ENCODE data around the gene OR2G3. TPM values are rescaled to one million over a fixed set of nuclear protein-coding genes. Genes with fewer than 3 reads are reported as not detected.

The OR2G3 gene
- total and polyA plus RNA-seq, 2 donors (not counting 3 experiments of a cell fraction or from before 2014, with no cell fraction given): not detected

GRCh38 chr1:247614625-247615024 is 9.2 kb downstream of the OR2G3 start:
- Histone ChIP-seq H3K9me3 (replicated peaks; ENCODE audit: control insufficient read depth, insufficient read depth, low read length) (peaks cover 2% of the 10 kb centered on the region), H3K4me3 (replicated peaks in 1 of 3; ENCODE audit: insufficient read depth in 1 of 3, low read depth in 1 of 3, low read length in 3 of 3) (no peak overlapping the region), H3K4me2 (ENCODE audit: insufficient read depth, low read length) (no peak overlapping the region), H3K27me3 (ENCODE audit: control insufficient read depth in 2 of 2, insufficient read depth in 2 of 2, low read length in 2 of 2) (no peaks in the 10 kb centered on the region), H3K9me1 (replicated peaks; ENCODE audit: control insufficient read depth, extremely low read depth, insufficient read depth, low read length) (no peaks in the 10 kb centered on the region), H3K36me3 (ENCODE audit: control insufficient read depth in 2 of 2, extremely low read depth in 1 of 2, insufficient read depth in 2 of 2, low read length in 2 of 2) (no peaks in the 10 kb centered on the region), H3K79me2 (ENCODE audit: control insufficient read depth, insufficient read depth, low read length) (no peaks in the 10 kb centered on the region), H2AFZ (ENCODE audit: low read depth, low read length) (no peak overlapping the region), H3K4me1 (ENCODE audit: control insufficient read depth, extremely low read depth, insufficient read depth, low read length) (no peaks in the 10 kb centered on the region), H3K27ac (ENCODE audit: insufficient read depth, low read depth, low read length) (no peak overlapping the region), H3K9ac (replicated peaks; ENCODE audit: extremely low read depth, insufficient read depth, low read length) (no peak overlapping the region), H4K20me1 (replicated peaks; ENCODE audit: control insufficient read depth, extremely low read depth, insufficient read depth, low read length) (no peaks in the 10 kb centered on the region)
- FAIRE-seq: no peak
- dilution Hi-C loops (cut with MboI; ENCODE audit: extremely low pct_ligation_motif_present, low sequenced_read_pairs): no loop called here
- intact Hi-C loops (cut with micrococcal nuclease): no loop called here
- TF ChIP-seq MYC (IDR thresholded peaks at IDR 0.05; ENCODE audit: low read depth, low read length) (no peak), JUN (IDR thresholded peaks at IDR 0.05; ENCODE audit: borderline replicate concordance, insufficient read depth, insufficient read length, low read depth) (no peak), GATA2 (IDR thresholded peaks at IDR 0.05; ENCODE audit: insufficient read depth, insufficient read length, low read depth, low read length) (no peak), FOS (IDR thresholded peaks at IDR 0.05; ENCODE audit: borderline replicate concordance, insufficient read depth, low read length) (no peak), POLR2AphosphoS5 (IDR thresholded peaks at IDR 0.05; ENCODE audit: insufficient read depth, low read depth, low read length) (no peak), EZH2 (IDR thresholded peaks at IDR 0.05; ENCODE audit: borderline replicate concordance, low read depth, low read length, severe bottlenecking) (no peak), POLR2A (IDR thresholded peaks at IDR 0.05; ENCODE audit: low read depth, low read length) (no peak), CTCF (IDR thresholded peaks at IDR 0.05; ENCODE audit: extremely low read depth in 1 of 2, insufficient read depth in 1 of 2, low read depth in 1 of 2, low read length in 2 of 2) (no peak)
- TF ChIP-seq, protein P1, sequence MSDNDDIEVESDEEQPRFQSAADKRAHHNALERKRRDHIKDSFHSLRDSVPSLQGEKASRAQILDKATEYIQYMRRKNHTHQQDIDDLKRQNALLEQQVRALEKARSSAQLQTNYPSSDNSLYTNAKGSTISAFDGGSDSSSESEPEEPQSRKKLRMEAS (IDR thresholded peaks at IDR 0.05; ENCODE audit: insufficient read depth, insufficient read length): no peak
- DNase-seq (ENCODE audit: low read depth, low spot score): no peak
- CTCF ChIA-PET: no interaction called here
- BruUV-seq (replicated peaks): no TSS peak
- POLR2A ChIA-PET: no interaction called here
